EH (cell line): ENCODE results near the gene PTPRN2.
A peak's percentile ranks its signal among the peaks of the same experiment; 100 is the strongest.
"Not testable (repeated sequence)": the region's sequence is repeated elsewhere in the genome, so short reads cannot be mapped to it uniquely, and the experiment has no call there.

ENCODE experiments used
- DNase-seq: peaks from one replicate; pipeline ENCODE4 v3.0.0-alpha.2; 2015; ENCODE audit warnings: low read depth

Gene PTPRN2

DNA sequence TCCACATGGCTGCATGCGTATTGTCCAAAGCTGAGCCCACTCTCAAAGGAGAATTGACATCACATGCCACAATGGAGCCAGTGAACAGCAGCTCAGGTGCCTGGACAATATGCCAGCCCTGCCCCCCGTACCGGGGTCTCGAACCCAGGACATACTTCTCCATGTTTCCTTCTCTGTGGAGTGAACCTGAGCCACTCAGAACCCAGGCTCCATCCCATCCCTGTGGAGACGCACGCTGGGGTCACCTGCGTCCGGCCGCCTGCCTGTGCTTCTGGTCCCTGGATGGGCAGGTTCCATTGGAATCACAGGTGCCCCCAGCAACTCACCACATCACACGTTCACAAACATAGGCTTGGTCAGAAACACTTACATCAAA lies 1021.0 kb downstream of the PTPRN2 start:
- DNase-seq, result no peak

DNA sequence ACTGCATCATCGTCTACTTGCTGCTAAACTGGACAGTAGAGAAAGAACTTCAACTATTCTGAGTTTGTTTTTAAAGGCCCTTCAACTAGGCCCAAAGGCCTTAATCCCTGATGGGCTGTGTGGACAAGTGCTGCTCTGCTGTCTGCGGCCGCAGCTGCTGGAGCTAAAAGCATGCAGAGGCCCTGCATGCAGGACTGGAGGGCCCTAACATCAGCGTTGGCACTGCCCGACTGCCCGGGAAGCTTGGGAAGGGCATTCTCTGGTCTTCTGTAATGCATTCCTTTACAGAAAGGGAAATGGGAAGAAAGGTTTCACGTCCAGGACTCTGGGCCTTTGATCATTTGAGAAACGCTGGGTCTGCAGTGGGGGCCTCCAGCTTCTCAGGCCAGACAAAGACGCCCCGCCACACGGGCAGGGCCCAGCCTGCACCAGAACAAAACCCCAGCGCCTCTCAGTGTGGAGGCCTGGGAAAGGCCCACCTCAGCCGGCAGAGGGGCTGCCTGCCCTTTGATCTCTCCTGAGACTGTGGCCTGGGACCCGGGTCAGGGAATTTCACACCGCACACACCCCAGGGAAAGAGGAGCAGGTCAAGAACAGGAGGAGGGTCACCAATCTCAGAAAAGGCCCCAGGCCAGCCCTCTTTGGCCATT lies 1021.5 kb downstream of the PTPRN2 start:
- no peak for DNase-seq

DNA sequence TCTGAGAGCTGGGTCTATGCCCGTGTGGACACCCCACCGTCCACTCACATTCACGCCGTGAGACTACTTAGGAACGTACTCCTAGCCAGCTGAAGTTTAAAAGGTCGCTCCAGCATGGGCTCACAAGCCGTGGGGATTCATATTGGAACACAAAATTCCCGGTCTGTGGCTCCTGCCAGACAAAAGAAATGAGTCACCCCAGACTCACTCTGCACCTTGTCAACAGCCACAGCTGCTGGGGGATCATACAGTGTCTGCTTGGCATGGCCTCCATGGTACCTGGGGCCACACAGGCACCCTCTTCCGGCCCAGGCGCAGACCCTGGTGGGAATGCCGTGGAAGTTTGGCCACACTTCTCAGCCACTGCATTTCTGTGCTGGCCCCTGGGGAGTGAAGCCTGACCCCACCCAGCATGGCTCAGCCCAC lies 1022.4 kb downstream of the PTPRN2 start:
- DNase-seq, result no peak

DNA sequence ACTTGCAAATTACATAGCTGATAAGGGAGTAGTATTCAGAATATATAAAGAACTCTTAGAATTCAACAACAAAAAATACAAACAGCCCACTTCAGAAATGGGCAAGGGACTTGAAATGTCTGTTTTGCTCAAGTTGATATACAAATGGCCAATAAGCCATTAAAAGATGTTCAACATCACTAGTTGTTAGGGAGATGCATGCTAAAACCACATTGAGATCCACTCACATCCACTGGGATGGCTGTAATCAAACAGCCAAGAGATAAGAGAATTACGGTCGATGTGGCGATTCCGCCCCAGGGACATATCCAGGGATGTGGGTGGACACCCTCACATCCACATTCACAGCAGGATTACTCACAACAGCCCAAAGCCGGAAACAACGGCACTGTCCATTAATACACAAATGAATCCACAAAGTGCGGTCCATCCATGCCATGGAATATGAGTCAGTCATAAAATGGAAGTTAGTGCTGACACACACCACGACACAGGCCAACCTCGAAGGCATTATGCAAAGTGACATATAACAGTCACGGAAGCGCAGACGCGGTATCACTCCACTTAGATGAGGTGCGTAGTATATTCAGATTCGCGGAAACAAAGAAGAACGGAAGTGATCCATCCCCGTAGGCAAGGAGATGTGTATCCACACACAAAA lies 1023.0 kb downstream of the PTPRN2 start:
- peak; percentile 34 for DNase-seq

DNA sequence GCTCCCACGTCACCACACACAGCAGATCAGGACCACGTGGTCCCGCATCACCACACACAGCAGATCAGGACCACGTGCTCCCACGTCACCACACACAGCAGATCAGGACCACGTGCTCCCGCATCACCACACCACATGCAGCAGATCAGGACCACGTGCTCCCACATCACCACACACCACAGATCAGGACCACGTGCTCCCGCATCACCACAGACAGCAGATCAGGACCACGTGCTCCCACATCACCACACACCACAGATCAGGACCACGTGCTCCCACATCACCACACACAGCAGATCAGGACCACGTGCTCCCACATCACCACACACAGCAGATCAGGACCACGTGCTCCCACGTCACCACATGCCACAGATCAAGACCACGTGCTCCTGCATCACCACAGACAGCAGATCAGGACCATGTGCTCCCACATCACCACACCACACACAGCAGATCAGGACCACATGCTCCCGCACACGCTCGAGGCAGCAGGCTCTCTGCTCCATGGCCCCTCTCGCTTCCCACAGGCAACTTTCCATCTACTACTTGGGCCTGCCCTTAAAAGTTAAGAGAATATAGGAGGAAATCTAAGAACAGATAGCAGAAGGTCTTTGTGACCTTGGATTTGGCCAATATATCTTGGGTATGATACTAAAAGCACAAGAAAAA lies 1024.0 kb downstream of the PTPRN2 start:
- not testable (repeated sequence) for DNase-seq

DNA sequence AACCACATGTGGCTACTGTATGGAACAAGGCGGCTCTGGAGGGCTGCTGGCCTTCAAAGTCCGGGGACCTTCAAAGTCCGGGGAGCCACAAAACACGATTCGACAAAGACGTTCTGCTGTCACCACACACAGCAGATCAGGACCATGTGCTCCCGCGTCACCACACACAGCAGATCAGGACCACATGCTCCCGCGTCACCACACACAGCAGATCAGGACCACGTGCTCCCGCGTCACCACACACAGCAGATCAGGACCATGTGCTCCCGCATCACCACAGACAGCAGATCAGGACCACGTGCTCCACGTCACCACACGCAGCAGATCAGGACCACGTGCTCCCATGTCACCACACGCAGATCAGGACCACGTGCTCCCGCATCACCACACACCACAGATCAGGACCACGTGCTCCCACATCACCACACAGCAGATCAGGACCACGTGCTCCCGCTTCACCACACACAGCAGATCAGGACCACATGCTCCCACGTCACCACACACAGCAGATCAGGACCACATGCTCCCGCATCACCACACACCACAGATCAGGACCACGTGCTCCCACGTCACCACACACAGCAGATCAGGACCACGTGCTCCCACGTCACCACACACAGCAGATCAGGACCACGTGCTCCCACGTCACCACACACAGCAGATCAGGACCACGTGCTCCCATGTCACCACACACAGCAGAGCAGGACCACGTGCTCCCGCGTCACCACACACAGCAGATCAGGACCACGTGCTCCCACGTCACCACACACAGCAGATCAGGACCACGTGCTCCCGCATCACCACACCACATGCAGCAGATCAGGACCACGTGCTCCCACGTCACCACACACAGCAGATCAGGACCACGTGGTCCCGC lies 1024.9 kb downstream of the PTPRN2 start:
- not testable (repeated sequence) for DNase-seq

DNA sequence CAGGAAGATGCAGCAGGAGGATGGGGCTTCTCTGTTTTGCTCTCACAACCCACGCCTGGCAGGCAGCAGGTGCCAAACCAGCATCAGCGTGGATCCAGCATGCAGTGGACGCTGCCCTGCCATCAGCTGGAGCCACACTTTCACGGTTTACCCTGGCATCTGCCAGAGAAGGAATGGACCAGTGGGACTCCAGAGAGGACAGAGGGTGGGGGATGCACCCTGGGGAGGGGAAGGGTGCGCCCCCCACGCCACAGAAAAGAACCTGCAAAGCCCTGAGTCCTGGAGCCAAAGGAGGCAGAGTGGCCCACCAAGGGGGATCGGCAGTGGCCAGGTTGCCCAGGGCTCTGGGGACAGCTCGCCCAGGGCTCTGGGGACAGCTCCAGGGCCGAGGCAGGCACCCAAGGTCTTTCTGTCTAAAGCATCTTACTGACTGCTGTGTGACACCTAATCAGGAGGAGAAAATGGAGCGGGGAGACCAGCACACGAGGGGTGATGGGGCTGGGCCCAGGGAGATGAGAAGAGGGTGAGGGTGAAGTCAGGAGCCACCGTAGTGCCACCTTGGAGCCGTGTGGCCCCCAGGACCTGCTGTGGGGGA lies 1025.7 kb downstream of the PTPRN2 start:
- DNase-seq, result no peak

DNA sequence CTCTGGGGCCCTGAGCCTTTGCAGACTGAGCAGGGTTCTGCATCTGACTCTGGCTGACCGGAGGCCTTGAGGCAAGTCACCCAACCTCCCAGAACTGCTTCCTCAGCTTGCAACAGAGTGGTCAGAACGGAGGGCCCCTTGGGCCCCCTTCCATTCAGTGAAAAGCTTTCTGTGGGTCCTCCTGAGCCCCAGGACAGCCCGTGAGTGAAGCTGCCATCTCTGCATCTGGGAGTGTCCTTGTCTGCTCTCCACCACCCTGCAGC lies 1026.2 kb downstream of the PTPRN2 start:
- no peak for DNase-seq

DNA sequence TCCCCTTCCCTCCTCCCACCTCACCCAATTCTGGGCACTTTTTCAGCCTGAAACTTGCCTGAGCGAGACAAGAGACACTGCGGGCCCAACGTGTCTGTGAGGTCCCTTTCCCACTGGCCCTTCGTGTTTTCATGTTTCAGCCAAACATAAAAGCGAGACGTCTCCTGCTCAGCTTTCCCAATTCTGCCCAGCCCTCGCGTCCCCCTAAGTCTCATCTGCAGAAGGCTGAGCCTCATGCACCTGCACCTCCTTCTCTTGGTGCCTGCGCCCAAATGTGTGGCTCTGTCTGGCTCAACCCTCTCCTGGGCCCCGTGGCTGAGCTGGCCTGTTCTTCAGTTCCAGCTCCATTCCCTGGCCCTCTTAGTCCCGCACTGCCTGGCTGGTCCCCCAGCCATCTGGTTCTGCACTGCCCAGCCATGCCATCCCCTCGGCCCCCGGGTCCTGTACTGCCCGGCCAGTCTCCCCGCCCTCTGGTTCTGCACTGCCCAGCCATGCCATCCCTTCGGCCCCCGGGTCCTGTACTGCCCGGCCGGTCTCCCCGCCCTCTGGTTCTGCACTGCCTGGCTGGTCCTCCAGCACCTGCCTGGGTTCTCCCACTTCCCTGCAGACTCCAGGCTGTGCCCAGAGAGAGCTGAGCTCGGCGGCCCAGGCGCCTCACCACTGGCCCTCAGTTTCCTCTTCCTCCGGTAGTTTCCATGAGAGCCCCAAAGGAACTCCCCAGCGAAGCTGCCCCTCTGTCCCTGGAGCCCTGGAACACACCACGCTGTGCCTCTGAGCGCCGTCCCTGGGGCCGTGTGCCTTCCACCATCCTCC lies 1026.7 kb downstream of the PTPRN2 start:
- DNase-seq, result no peak

DNA sequence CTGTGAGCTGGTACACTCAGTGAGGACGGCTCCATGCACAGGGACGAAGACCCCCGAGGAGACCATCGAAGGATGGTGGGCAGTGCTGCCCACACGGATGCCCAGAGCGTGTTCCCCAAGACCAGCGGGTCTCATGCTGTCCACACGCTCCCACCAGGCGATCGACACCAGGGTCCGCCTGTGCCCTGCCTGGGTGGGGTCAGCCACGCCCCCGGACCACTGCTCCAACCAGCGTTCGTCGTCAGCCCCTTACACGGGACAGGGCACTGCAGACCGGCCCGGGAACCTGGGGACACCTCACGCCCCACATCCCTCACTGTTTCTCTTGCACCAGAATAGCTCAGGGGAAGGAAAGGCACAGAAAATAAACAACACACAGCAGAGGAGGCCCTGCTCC lies 1027.4 kb downstream of the PTPRN2 start:
- no peak for DNase-seq

DNA sequence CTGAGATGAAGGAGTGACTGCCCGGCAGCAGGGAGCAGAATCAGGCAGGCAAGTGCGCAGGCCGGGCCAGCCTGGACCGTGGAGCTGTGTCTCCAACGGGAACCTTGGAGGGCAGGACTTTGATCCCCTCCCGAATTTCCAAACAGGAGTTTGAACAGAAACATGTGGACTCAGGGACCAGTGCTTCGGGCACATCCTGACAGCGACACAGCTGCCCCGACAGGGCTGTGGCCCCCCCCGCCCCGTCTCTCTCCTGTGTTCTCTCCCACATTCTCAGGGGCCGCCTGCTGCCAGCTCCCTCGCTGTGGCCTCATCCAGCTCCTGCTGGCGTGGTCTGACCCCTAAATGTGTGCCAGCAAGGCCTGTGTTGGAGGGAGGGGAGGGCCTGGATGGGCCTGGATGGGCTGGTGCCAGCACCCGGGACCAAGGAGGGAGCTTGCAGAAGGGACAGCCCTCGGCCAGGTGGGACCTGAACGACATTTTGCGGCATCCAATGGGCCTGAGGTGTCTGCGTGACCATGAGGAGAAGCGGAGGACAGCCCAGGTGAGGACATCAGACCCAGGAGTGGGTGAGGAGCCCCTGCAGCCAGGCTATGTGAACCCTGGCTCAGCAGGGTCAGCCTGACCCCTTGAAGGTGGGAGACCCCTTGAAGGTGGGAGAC lies 1027.9 kb downstream of the PTPRN2 start:
- DNase-seq, result no peak

DNA sequence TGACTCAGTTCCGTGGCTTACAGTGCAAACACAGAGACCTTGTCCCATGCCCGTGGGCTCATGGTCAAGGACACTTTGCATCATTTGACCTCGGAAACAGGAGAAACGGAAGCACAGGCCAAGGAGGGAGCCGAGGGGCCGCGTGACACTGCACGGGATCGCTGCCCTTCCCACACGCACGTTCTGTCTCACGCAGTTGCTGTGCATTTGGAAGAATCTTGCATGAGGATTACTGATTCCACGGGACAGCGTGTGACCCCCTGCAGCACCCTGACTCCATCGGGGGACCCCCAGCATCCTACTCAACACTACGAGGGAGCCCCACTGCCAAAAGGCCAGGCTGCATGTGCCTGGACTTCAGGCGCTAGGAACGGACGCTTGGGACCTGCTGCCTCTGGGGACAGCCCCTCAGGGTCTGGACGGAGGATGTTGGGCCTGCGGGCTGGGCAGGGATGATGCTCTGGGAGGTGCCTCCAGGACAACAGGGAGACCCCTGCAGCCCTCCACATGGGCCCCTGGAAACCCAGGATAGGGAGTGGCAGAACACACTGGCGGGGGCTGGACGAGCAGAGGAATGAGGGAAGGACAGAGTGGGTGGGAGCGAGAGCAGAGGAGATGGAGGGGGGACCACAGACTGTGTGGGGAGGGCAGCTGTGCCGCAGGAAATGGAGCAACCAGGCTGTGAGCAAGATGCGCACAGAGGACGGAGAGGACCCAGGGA lies 1028.6 kb downstream of the PTPRN2 start:
- no peak for DNase-seq

DNA sequence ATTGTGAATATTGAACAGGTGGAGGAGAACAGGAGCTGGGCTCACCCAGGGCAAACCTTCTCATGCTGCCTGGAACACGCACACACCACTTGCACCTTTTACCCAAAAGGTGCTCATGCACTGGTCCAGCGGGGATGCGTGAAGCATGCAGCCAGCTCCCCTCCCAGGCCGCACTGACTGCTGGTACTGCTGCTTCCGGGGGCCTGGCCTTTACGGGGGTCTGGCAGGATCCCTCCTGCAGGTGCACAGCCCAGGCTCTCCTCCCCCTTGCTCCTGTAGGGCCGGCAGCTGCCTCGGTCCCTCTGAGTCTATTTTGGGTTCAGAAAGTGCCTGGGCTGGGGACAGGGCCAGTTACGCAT lies 1029.1 kb downstream of the PTPRN2 start:
- no peak for DNase-seq

DNA sequence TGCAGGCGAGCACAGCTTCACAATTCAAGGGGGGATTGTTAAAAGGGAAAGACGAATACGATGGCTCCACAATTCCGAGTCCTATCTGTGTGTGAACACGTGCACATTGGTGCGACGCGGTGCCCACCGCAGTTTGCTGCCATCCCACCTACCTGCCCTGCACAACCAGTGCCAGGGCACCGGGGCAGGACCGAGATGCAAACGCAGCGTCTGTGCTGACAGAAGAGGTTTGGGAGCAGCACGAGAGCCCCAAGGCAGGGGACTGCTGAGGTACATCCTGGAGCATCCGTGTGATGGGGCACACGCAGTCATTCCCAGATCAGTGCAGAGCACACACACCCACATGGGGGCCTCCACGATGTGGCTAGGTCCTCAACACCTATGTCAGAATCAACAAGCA lies 1029.6 kb downstream of the PTPRN2 start:
- DNase-seq, result no peak

DNA sequence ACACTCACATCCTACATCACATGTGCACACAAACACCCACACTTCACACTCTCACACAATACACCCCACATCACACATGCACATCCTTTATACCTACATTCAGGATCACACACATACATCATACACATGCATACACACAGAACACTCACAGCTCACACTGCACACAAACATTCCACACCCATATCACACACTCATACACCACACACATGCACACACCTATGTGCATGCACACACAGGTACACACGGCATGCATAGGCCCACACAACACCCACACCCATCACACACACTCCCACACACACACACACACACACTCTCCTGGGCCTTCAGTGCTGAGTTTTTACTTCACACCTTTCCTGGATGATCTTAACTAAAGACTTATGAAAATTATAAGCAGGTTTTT lies 1030.4 kb downstream of the PTPRN2 start:
- no peak for DNase-seq

DNA sequence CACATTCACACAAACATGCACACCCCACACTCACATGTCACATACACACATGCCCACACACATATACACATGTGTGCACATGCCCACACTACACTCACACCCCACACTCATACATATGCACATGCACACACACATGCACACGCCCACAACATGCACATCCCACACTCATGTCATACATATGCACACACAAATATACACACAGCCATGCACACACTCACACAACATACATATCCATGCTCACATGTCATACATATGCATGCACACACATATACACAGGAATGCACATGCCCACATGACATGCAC lies 1031.0 kb downstream of the PTPRN2 start:
- no peak for DNase-seq

DNA sequence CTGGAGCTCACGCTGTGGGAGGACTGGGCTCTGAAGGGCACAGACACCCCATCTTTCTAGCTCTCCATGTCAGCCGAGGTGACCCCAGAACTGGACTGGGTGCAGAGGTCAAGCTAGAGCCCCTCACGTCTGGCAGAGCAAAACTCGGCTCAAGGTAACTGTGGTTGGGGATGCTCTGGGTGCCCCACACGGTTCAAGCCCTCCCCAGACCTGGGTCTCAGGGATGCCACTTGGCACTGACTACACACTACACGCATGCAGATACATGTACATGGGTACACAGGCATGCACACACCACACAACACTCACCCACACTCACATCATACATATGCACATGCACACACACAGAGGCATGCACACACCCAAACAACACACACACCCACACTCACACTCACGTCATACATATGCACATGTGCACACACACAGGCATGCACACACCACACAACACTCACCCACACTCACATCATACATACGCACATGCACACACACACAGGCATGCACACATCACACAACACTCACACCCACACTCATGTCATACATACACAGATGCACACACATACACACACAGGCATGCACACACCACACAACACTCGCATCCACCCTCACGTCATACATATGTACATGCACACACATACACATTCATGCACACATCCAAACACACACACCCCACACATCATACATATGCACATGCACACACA lies 1031.5 kb downstream of the PTPRN2 start:
- DNase-seq, result no peak

DNA sequence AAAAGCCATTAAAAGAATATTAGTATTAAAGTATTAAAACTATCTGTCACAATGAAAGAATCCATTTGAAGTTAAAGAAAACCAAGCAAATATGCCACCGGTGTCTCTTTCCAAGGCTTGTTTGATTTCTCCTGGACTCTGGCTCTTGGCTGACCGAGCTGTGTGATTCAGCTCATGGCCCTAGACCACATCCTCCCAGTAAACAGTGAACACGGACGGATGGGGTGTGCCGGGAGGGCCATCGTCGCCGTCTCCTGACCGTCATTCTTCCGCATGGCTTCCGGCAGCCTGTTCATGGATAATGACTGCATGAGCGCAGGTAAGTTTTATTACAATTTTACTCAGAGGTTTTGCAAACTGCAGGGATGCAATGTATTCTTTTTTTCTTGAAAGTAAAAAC lies 1032.3 kb downstream of the PTPRN2 start:
- DNase-seq, result no peak

DNA sequence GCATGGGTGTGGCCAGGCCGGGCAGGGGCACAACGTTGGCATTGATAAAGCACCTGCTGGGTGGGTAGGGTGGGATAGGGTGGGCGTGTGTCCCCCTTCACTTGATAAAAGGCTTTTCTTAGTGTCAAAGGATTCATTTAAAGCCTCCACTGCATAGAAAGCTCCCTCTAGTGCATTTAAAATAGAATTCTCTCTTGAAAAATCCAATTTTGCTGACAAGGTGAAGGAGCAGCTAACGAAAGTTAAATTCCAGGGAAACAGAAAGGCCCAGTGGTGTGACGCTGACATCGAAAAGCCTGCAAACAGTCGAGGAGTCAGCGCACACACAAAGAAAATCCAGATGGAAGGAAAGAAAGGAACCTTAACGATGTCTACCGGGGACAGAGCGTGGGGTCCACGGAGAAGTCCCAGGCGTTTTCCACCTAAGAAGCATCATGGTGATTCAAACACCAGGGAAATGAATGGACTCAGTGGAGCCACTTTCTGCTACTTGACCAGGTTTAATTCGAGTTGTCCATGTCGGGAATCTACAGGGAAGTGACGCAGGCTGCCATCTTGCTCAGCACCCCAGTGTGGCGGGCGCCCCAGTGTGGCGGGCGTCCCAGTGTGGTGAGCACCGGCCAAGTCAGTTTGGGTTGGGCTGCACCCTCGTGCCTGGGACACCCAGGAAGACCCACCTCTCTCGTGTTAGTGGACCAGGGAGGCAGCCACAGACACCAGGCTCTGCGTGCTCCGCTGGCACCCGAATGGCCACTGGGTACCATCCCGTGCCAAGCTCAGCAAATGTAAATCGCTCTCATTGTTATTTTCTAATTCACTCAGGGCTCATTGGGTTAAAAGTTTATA lies 1033.0 kb downstream of the PTPRN2 start:
- no peak for DNase-seq
